GM18907 (cell line): ENCODE results near the gene GXYLT2.

Experiments used
- ATAC-seq: cut with Tn5 transposase; IDR thresholded peaks from one replicate; pipeline ENCODE4 v1.9.1; 2021; ENCODE audit warnings: mild to moderate bottlenecking, moderate library complexity; ENCODE audit not compliant: unreplicated experiment

Gene GXYLT2

GRCh38 chr3:72887705-72888545 lies at the start of gene GXYLT2:
GXYLT2 (plus strand) TSS chr3:72888046; CDS start chr3:72888234, 188 bp downstream.
- ATAC-seq, result peak; percentile 73

GRCh38 chr3:72839057-72839456 lies 48.8 kb upstream of the GXYLT2 start:
- ATAC-seq, result no peak

- ATAC-seq, result no peak
Measured at GRCh38 chr3:72844436-72844993, 43.3 kb upstream of the GXYLT2 start.

GRCh38 chr3:72846166-72846565 lies 41.7 kb upstream of the GXYLT2 start:
- no peak for ATAC-seq

DNA sequence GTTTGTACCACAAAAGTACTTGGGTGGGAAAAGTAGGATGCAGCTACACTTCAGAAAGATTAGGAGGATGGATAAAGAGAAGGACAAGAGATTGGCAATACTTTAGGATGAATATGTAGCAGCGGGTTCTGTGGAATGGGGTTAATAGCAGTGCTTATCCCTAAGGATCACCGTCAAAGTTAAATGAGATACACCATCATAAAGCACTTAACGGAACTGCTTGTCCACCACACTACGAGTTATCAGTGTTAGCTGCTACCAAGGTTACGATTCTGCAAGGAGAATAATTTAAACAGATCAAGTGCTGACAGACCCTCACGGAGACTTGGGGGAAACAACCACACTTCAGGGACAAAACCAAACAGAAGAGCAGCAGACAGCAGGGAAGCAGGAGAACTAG lies 40.6 kb upstream of the GXYLT2 start:
- no peak for ATAC-seq

DNA sequence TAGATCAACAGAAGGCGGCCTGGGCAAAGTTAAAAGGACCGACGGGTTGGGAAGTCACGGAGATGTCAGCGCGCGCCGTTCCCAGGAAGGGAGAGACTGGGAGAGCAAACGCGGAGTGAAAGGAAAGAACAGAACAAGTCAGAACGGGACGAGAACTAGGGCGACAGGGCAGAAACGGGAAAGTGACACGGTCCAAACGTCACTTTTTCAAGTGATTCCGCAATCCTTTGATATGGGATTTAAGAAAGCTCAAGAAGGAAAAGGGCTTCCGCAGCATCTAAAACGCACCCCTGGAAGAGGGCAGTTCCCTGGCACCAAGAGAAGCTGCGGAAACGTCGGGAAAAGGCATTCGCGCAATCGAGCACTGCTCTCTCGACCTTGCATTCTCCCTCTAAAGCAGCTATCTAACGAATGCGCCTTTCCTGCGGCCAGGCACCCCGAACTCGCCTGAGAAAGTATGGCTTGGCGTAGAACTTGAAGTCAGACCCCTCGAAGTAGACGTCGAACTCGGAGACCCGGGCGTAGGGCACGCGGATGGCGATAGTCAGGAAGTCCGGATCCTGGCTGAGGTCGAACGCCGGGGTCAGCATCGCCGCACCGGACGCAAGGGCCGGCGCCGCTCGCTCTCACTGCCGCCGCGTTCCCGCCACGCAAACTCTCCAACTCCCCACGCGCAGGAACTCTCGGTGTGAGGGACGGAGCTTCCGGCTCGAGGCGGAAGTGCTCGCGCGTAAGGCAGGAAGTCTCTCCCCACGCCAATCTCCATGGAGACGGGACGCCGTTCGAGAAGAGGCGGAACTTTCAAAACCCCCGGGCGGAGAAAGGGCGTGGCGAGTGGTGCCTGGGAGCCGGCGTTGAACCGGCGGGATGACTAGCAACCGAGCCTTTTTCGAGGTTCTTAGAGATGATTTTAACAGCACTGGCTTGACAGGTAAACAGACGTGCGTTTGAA lies 39.8 kb upstream of the GXYLT2 start, which contains the start of gene SHQ1:
SHQ1 (minus strand) TSS at position 695 of the 952 bp plus-strand sequence; CDS start at position 590, 105 bp downstream.
- peak; percentile 97 for ATAC-seq

DNA sequence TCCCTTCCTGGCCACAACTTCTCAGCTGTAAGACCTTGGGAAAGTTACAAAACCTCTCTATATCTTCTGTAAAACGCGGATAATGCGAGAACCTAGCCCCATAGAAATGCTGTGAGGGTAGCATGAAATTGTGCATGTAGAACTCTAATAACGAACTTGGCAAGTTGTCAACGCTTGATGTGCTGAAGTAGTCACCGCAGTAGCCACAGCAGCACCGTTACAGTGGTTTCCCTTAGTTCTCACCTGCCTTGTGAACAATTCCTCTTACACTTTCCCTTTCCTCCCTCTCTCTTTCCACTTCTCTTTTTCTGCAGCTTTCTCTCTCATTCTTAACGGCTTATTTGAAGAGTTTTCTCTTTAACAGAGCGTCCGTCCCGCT lies 39.2 kb upstream of the GXYLT2 start:
- ATAC-seq, result peak; percentile 44

DNA sequence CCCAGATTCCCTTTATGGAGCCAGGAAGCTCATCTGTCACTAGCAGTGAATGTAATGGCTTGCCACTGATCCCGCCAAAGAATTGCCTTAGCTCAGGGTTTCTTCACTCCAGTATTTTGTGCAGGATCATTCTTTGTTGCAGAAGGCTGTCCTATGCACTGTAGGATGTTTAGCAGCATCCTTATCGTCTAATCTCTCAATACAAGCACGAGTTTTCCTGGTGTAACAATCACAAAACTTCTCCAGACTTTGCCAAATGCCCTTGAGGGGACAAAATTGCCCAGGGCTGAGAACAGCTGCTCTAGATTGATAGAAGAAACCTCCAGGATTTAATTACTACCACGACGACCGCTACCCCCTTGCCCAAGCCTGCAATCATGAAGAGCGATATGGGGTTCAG lies 32.8 kb upstream of the GXYLT2 start:
- ATAC-seq, result no peak

DNA sequence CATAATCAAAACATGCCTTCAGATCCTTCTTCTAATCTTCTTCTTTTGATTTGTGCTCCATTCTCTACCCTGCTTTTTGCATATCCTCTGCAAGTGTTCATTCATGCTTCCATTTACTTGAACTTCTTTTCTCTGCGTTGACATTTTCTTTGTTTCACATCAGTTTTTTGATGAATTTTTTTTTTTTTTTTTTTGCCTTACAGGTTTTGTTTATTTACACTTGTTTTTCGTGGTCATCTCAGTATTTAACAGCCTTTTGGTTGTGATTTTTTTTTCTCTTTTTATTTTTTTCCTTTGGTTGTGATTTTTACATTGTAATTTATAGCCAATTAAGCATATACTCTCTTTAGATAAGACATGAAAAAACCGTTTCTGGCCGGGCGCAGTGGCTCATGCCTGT lies 27.8 kb upstream of the GXYLT2 start:
- no peak for ATAC-seq

DNA sequence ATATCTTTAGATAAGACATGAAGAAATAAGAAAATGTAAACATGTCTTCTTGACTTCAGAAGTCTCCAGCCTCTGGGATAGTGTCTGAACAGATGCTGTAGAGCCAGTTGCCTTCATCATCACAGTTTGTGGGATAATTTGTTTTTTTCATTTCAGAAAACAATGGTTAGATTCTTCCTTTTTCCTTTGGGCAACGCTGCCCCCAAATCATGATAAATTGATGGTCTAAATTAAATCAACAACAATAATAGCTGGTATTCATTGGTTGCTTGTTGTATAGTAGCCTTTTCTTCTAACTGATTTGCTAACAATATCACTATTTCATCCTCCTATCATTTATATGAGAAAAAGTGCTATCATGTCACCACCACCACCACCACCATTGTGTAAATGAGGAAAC lies 27.0 kb upstream of the GXYLT2 start:
- no peak for ATAC-seq

- ATAC-seq, result no peak
Measured at GRCh38 chr3:72862314-72863090, 25.3 kb upstream of the GXYLT2 start.

GRCh38 chr3:72872183-72872582 lies 15.7 kb upstream of the GXYLT2 start:
- ATAC-seq, result no peak

DNA sequence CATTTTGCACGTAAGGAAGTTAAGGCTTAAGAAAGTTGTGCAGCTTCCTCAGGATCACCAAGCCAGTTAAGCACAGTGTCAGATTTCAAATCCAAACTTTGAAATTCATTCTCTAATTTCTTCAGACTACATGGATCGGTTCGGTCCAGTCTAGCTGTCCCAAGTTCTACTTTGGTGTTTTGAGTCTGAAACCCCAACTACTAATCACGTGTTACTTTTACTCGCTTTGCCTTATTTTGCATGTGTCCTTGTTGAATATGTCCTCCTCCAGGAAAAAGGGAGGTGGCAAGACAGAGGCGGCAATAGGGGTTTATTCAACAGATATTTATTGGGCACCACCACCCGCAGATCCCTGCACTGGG lies 522 bp upstream of the GXYLT2 start:
- ATAC-seq, result no peak

DNA sequence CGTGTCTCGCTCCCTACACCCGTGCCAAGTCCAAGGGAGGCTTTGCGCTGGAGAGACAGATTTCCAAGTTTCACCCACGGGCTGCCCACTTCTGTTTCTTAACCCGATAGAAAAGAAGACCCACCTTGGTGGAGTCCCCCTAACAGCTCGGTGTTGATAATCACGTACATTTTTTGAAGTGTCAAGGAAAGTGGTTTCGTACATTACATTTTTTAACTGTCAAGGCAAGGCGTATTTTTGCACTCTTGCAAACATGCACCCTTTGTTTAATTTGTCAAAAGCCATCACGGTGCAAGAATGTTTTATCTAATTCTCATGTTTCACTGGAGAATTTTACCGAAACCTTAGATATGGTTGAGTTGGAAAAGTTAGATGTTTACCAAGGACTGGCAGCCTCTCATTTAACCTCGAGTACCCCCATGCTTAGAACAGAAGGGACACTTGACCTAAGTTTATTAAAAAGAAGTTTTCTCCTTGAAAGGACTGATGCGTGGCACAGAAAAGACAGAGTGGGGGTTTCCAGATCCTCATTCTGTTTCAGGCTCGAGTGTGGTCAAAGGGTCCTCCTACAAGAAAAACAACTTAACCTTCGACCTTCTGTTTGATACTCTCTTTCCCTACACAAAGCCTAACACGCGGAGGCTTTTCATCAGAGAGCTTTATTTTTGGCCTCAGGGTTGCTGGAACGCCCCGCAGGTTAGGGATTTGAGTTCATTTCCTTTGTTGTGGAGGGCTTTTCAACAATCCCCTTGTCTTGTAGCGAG lies 882 bp downstream of the GXYLT2 start:
- ATAC-seq, result no peak

DNA sequence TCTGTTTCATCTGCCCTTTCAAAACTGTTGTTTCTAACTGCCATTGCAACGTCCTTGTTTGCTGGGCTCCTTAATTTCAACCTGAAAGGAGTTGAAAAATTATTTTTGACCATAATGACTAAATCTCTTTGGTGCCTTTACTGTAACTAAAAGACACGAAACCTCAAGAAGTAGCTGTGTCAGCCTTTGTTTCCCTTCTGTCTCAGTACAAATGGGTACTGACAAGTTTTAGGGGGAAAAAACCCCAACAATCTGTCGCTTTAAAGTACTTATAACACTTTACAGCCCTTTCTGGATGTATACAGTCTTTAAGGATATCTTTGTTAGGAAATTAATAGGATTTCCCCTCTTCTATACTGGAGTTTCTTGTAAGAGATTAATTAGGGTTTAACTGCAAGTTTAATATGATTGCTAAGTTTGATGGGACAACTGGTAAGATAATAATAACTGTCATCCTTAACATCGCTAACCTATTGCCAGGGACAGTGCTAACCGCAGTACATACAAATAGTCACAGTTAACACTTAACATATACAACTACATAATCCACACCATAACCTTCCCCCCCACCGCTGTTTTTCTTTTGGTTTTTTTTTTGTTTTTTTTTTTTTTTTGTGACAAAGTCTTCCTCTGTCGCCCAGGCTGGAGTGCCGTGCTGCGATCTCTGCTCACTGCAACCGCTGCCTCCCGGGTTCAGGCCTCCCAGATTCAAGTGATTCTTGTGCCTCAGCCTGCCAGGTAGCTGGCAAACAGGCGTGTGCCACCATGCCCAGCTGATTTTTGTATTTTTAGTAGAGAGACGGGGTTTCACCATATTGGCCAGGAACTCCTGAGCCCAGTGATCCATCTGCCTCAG lies 1.7 kb downstream of the GXYLT2 start:
- no peak for ATAC-seq

DNA sequence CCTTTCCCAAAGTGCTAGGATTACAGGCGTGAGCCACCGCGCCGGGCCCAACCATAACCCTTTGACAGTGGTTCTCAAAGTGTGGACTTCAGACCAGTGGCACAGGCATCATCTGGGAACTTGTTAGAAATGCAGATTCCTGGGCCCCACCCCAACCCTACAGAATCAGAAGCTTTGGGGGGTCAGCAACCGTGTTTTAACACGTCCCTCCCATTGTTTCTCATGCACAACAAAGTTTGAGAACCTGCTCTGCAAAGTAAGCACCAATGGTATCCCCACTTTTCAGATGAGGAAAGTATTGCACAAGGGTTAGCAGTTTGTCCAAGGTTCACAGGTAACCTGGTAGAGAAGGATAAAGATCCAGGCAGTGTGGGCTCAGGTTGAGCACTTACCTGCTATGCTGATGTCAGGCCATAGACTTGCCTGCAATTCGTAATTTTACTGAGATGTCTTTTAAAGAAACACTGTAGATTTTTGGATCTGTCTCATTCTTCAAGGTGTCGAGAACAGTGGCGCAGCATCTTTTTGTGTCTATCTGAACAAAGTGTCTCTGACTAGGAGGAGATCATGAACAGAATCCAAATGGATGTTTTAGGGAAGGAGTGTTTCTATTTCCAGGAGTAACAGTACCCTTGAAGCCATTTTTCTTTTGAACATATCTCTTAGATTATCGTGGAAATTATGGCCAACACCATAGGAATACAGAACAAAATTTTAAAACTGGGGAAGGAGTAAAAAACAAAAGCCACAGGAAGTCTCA lies 2.5 kb downstream of the GXYLT2 start:
- no peak for ATAC-seq

GRCh38 chr3:72891053-72891855 lies 3.4 kb downstream of the GXYLT2 start:
- no peak for ATAC-seq
